Memory B cell (primary cell): Measurements from ENCODE around the gene CRIP1.
A peak's percentile ranks its signal among the peaks of the same experiment; 100 is the strongest.

Experiments used
- ATAC-seq: fragments of 150-1000 bp; cut with Tn5 transposase; 2 replicates; pipeline ENCODE4 v1.10.0; 2021; ENCODE audit warnings: low read depth, mild to moderate bottlenecking, moderate library complexity
- DNase-seq, 2 donors: peaks; one replicate each; pipeline ENCODE4 v3.0.0; 2022; ENCODE audit warnings: low spot score in 2 of 2
- H3K27ac Mint-ChIP-seq: one replicate; pipeline ENCODE4 v1.8.0; 2022; ENCODE audit warnings: mild to moderate bottlenecking, moderate library complexity, mixed read lengths
- H3K27me3 Mint-ChIP-seq: one replicate; pipeline ENCODE4 v1.8.0; 2022; ENCODE audit warnings: mixed read lengths
- H3K36me3 Mint-ChIP-seq: one replicate; pipeline ENCODE4 v1.8.0; 2022; ENCODE audit warnings: mild to moderate bottlenecking, mixed read lengths
- H3K4me1 Mint-ChIP-seq: one replicate; pipeline ENCODE4 v1.8.0; 2022; ENCODE audit warnings: mixed read lengths
- H3K4me3 Mint-ChIP-seq: one replicate; pipeline ENCODE4 v1.8.0; 2022; ENCODE audit warnings: mild to moderate bottlenecking, moderate library complexity, mixed read lengths
- H3K9me3 Mint-ChIP-seq: one replicate; pipeline ENCODE4 v1.8.0; 2022; ENCODE audit warnings: mixed read lengths

Gene CRIP1

DNA sequence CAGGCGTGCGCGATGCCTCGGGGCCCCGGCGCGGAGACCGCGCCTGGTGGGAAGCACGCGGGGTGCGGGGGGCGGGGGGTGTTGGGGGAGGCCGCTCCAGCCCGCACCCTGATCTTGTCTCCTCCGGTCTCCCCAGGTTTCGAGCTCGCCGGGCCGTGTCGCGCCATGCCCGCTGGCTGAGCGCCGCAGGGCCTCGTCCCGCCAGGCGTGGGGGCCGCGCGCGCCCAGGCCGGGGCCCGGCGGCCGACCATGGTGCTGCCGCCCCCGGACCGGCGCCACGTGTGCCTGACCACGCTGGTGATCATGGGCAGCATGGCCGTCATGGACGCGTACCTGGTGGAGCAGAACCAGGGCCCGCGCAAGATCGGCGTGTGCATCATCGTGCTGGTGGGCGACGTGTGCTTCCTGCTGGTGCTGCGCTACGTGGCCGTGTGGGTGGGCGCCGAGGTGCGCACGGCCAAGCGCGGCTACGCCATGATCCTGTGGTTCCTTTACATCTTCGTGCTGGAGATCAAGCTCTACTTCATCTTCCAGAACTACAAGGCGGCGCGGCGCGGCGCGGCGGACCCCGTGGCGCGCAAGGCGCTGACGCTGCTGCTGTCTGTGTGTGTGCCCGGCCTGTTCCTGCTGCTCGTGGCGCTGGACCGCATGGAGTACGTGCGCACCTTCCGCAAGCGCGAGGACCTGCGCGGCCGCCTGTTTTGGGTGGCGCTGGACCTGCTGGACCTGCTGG lies 42.1 kb downstream of the CRIP1 start:
- Mint-ChIP-seq H3K36me3 (no peaks in the 10 kb centered on the region), H3K9me3 (no peaks in the 10 kb centered on the region), H3K27me3 (peaks cover 10% of the 10 kb centered on the region), H3K4me1 (peaks cover 47% of the 10 kb centered on the region), H3K4me3 (peak overlapping the region; percentile 77), H3K27ac (no peak overlapping the region)
- peak in 1 of 2 donors; percentile 44 for DNase-seq
- ATAC-seq = peak; percentile 2

DNA sequence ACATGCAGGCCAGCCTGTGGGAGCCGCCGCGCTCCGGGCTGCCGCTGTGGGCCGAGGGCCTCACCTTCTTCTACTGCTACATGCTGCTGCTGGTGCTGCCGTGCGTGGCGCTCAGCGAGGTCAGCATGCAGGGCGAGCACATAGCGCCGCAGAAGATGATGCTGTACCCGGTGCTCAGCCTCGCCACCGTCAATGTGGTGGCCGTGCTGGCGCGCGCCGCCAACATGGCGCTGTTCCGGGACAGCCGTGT lies 42.6 kb downstream of the CRIP1 start:
- Mint-ChIP-seq H3K27ac (no peak overlapping the region), H3K4me1 (peaks cover 49% of the 10 kb centered on the region), H3K9me3 (no peaks in the 10 kb centered on the region), H3K36me3 (no peaks in the 10 kb centered on the region), H3K4me3 (peak overlapping the region; percentile 77), H3K27me3 (peaks cover 10% of the 10 kb centered on the region)
- DNase-seq (no peak), ATAC-seq (no peak)

DNA sequence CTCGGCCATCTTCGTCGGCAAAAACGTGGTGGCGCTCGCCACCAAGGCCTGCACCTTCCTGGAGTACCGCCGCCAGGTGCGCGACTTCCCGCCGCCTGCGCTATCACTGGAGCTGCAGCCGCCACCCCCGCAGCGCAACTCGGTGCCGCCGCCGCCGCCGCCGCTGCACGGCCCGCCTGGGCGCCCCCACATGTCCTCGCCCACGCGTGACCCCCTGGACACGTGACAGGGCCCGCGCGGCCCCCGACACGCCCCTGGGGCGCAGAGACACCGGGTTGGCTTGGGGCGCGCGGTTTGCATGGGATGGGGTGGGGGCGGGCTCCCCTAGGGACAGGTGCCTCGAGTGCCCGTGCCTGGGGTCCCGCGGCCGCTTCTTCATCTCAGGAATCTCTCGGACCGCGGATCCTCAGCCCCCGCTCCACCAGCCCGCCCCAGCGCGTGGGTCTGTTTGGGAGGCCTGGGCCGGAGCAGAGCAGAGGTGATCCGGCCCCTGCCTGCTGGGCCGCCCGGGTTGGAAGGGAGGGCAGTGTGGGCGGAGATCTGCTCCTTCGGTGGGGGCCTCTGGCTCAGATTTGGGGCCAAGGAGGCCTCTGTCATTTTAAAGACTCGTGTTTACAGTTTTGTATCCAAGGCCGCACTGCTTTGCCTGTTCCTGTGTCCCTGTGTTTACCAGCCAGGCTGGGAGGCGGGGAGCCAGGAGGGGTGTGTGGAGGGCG lies 43.0 kb downstream of the CRIP1 start:
- DNase-seq = peak in 1 of 2 donors; percentile 54
- H3K4me1 Mint-ChIP-seq = peaks cover 49% of the 10 kb centered on the region
- H3K27me3 Mint-ChIP-seq = peaks cover 10% of the 10 kb centered on the region
- no peaks in the 10 kb centered on the region for H3K36me3 Mint-ChIP-seq
- ATAC-seq = peak; percentile 15
- H3K27ac Mint-ChIP-seq = no peak overlapping the region
- H3K9me3 Mint-ChIP-seq = no peaks in the 10 kb centered on the region
- H3K4me3 Mint-ChIP-seq = peak overlapping the region; percentile 77

DNA sequence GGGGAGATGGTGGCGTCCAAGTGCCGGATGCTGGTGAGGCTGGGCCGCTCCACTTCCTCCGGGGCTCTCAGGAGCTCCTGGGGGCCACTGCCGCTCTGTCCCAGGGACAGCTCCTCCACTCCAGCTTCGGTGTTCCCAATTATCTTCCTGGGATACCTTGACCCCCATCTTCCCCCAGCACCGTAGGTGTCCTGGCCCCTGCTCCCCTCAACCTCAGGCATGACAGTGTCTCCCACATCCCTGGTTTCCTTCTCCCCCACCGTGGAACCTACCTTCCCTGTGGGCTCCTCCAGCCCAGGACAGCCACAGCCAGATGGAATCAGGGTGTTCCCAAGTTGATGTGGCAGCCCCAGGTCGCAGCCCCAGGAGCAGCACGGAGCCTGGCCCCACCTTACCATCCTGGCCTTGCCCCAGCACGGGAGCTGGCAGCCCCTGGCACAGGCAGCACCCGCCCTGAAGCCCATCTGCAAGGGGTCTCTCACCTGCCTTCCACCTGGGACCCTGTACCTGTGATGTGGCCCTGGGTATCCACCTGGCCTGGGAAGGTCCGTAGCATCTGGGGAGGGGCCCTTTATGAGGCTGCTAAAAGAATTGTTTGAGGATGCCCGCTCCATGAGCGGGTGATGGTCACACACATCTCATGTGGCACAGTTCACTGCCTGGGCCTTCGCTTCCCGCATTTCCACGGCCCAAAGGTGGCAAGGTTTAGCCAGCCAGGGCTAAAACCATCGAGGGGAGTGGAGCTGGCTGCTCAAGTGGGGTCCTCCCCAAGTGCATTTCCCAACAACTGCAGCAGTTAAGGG lies 43.8 kb downstream of the CRIP1 start:
- Mint-ChIP-seq H3K36me3 (no peaks in the 10 kb centered on the region), H3K4me1 (peaks cover 49% of the 10 kb centered on the region), H3K27me3 (peaks cover 10% of the 10 kb centered on the region), H3K9me3 (no peaks in the 10 kb centered on the region), H3K4me3 (peak overlapping the region; percentile 77), H3K27ac (no peak overlapping the region)
- ATAC-seq (no peak), DNase-seq (no peak)

DNA sequence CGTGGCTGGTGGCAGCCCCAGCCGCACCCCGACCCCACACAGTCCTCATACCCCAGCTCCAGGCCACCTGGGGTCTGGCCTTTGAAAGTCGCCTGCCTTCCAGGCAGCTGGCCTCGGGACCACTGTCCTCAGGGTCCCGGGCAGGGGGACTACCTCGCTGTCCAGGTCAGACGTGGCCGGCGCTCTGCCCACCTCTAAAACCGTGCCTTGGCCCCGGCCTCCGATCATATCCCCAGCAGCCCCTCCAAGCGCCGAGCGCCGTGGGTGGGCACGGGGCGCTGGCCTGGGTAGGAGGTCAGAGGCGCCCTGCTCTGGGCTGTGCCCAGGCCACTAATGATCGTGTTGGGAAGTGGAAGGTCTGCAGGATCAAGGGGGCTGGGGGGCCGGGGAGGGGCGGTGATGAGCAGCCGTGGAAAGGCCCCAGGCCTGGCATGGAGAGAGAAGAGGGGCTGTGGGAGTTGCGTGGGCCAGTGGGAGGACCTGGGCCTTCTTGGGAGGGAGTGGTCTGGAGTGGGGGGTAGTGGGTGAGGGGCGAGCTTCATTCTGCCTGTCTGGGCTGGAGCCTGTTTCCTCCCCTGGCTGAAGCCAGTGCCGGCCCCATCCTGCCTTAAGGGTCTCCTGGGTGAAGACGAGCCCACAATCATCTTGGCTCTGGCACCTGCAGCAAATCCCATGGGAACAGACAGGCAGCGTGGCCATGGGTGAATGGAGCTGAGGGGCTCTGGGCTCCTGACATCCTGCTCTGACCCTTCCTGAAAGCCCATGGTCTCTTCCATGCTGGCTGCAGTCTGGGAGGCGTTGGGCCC lies 44.6 kb downstream of the CRIP1 start:
- Mint-ChIP-seq H3K4me3 (peak overlapping the region; percentile 77), H3K27me3 (peaks cover 7% of the 10 kb centered on the region), H3K36me3 (no peaks in the 10 kb centered on the region), H3K9me3 (no peaks in the 10 kb centered on the region), H3K4me1 (peaks cover 46% of the 10 kb centered on the region), H3K27ac (no peak overlapping the region)
- no peak for ATAC-seq
- no peak for DNase-seq

DNA sequence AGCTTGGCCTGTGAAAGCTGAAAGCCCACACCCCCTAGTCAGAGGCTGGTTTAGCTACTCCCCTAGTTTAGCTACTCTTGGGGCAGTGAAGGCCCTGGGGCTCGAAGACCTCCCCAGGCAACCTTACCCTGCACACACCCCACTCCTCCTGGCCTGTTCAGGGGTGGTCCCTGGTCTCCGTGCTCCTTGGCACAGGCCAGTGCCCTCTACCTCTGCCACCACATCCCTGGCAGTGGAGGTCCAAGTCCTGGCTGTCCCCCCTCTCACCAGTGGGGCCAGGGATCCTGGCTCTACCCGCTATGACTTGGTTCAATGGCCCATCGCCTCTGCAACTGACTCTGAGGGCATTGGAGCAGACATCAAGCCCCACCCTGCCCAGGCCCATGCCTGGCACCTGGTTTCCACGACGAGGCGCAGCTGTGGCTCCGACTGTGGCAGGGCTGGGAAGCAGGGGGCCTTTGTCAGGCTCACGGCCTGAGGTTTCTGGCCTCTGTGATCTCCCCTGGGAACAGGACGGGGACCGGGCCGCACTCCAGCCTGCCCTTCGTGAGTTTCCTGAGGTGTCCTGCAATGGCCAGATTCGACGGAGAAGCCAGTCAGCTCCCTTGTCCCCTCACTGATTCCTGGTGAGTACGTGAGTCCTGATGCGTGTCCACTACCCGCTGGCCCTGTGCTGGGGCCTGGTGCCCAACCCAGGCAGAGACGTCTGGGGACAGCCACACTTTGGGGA lies 45.4 kb downstream of the CRIP1 start:
- H3K27me3 Mint-ChIP-seq = peaks cover 6% of the 10 kb centered on the region
- no peaks in the 10 kb centered on the region for H3K9me3 Mint-ChIP-seq
- peaks cover 44% of the 10 kb centered on the region for H3K4me1 Mint-ChIP-seq
- H3K27ac Mint-ChIP-seq = peak overlapping the region; percentile 79
- peak overlapping the region; percentile 57 for H3K4me3 Mint-ChIP-seq
- no peaks in the 10 kb centered on the region for H3K36me3 Mint-ChIP-seq
- ATAC-seq (peak; percentile 37), DNase-seq (peak; percentile 24 to 54)

DNA sequence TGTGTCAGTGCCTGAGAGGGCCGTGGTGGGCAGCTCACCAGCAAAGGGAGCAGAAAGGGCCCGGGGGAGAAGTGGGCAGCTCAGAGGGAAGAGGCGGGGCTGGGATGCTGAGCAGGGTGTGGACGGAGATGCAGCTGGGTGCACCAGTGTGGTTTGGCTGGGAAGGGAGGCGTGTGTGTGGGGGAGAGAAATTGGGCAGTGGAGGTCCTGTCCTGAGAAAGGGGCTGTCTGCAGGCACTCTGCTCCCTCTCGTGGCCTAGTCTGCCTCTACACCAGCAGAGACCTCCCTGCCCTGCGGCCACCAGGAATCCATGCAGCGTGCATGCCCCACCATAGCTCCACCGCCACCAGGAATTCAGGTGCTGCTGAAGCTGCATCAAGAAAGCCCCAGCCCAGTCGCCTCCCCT lies 46.1 kb downstream of the CRIP1 start:
- DNase-seq = peak; percentile 53 to 59
- no peaks in the 10 kb centered on the region for H3K36me3 Mint-ChIP-seq
- H3K9me3 Mint-ChIP-seq = no peaks in the 10 kb centered on the region
- peaks cover 38% of the 10 kb centered on the region for H3K4me1 Mint-ChIP-seq
- ATAC-seq = peak; percentile 51
- peaks cover 2% of the 10 kb centered on the region for H3K27me3 Mint-ChIP-seq
- peak overlapping the region; percentile 57 for H3K4me3 Mint-ChIP-seq
- H3K27ac Mint-ChIP-seq = peak overlapping the region; percentile 79

DNA sequence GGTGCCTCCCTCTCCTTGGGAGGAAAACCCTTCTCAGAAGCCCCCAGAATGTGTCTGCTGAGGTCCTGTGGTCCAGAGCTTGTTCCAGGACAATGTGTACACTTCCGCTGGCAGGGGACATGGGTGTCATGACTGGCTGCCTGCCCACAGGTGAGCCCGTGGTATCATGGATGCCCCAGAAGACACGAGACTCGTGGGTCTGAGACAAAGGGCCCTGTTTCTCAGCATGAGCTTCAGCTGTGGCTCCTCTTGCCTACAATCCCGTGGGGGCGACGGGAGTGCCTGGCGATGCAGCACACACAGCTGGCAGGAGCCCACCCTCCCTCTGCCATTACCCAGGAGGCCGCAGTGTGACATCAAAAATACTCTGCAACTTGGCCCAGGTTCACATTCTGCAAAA lies 46.7 kb downstream of the CRIP1 start:
- Mint-ChIP-seq H3K4me3 (no peak overlapping the region), H3K9me3 (no peaks in the 10 kb centered on the region), H3K27ac (no peak overlapping the region), H3K4me1 (peaks cover 39% of the 10 kb centered on the region), H3K27me3 (peaks cover 3% of the 10 kb centered on the region), H3K36me3 (no peaks in the 10 kb centered on the region)
- DNase-seq (no peak), ATAC-seq (no peak)

DNA sequence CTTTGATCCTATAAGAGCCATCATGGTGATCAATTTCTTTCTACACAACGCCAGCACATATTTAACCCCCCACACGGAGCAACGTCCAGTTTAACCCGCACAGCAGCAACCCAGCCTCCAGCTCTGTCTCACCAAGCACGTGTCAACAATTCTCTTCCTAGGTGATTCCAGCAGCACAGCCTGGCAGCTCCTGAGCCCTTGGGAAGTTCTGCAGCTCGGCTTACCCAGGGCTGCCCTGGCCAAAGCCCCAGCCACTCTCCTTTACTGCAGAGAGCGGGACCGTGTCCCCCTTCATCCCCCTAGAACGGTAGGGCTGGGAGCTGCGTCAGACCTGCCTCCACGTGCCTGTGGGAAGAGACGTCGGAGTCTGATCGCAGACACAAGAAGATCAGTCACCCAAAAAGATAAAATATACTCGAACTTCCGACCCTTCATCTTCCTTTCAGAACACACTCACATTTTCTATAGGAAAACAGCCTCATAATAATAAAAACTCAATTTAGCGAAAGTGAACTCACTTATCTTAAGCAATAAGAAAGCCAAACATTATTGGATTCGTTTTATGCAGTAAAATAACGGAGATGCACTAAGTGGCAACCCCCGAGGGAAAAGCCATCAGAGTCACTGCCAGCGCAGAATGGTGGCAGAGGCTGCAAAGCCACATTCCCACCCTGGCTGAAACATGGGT lies 47.3 kb downstream of the CRIP1 start:
- Mint-ChIP-seq H3K4me1 (peaks cover 38% of the 10 kb centered on the region), H3K27me3 (peaks cover 5% of the 10 kb centered on the region), H3K9me3 (no peaks in the 10 kb centered on the region), H3K36me3 (no peaks in the 10 kb centered on the region), H3K27ac (no peak overlapping the region), H3K4me3 (no peak overlapping the region)
- DNase-seq (no peak), ATAC-seq (no peak)

DNA sequence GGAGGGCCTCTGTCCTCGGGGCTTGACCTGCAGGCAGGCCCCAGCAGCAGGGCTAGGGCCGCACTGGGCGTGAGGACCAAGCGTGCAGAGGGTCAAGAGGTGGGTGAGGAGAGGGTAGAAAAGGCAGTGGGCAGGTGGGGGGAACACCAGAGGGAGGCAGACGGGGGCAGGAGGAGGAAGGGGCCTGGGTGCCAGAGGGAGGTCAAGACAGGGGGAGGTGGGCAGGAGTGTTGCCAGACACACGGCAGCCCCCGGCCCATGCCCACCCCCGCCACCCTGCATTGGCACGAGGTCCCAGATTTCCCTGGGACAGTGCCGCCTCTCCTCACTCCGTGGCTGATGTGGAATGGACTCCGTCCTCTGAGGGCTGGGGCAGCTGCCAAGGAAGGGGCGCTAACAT lies 47.9 kb downstream of the CRIP1 start:
- peaks cover 36% of the 10 kb centered on the region for H3K4me1 Mint-ChIP-seq
- no peaks in the 10 kb centered on the region for H3K9me3 Mint-ChIP-seq
- no peak for ATAC-seq
- H3K27ac Mint-ChIP-seq = no peak overlapping the region
- H3K4me3 Mint-ChIP-seq = no peak overlapping the region
- peaks cover 5% of the 10 kb centered on the region for H3K27me3 Mint-ChIP-seq
- no peaks in the 10 kb centered on the region for H3K36me3 Mint-ChIP-seq
- DNase-seq = no peak

DNA sequence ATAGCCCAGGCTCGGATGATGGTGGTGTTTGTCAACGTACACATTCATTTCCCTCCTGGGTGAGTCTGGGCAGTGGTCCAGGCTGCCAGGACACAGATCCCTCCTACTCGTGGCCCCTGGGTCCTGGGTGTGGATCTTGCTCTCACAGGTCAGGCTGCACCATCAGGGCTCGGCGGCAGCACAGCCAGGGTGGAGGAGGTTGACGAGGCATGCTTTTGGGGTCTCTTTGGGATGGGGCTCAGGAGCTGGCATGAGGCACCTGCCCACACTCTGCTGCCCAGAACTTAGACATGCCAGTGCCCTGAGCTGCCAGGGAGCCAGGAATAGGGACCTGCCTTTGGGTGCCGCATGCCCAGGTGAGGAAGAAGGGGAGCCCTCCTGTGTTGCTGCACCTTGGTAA lies 49.4 kb downstream of the CRIP1 start:
- no peak for DNase-seq
- H3K36me3 Mint-ChIP-seq = no peaks in the 10 kb centered on the region
- peaks cover 26% of the 10 kb centered on the region for H3K4me1 Mint-ChIP-seq
- H3K27ac Mint-ChIP-seq = no peak overlapping the region
- ATAC-seq = no peak
- no peak overlapping the region for H3K4me3 Mint-ChIP-seq
- H3K27me3 Mint-ChIP-seq = peaks cover 5% of the 10 kb centered on the region
- H3K9me3 Mint-ChIP-seq = no peaks in the 10 kb centered on the region

DNA sequence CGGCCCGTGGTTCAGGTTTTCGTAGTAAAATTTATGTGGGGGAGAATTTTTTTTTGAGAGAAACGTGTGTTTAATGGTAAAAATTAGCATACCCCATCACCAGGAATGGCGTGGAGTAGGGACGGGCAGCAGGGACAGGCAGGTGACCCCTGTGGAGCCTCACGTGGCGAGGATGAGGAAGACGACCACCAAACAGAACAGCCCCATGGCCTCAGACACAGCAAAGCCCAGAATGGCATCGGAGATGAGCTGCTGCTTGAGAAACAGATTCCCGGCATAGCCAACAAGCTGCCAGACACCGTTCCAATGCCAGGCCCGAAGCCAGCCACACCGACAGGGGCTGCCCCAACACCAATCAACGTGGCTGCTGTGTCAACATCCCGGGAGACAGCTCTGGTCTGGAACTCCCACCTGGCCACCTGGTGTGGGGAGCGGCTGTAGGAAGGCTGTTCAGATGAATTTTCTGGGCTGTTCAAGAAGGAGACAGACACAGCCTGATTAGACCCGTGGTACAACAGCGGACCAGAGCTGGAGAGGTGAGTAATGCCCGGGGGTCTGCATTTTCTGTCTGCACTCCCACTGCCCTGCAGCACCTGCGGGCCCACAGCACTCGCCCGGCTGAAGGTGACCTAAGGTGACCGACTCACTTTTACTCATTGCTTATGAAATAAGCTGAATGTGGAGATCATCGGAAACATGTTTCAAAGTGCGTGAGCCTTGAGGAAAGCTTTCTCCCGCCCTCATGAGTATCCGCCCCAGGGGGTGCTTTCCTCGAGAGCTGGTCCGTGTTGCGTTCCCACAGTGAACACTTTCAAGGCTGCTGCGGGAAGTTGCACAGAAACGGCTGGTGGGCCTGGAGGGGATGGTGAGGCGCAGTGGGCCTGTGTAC lies 50.2 kb downstream of the CRIP1 start:
- Mint-ChIP-seq H3K4me3 (no peak overlapping the region), H3K27me3 (peaks cover 8% of the 10 kb centered on the region), H3K27ac (no peak overlapping the region), H3K36me3 (peaks cover 2% of the 10 kb centered on the region), H3K9me3 (no peaks in the 10 kb centered on the region), H3K4me1 (peaks cover 18% of the 10 kb centered on the region)
- ATAC-seq (no peak), DNase-seq (no peak)
